Lung microvascular endothelial cell (primary cell): ENCODE data around the gene SEC14L6. TPM values are rescaled to one million over a fixed set of nuclear protein-coding genes. Genes with fewer than 3 reads are reported as not detected.
A peak's percentile ranks its signal among the peaks of the same experiment; 100 is the strongest.

ENCODE experiments used
- DNase-seq, 2 donors: peaks; one replicate each; pipeline versions ENCODE4 v3.0.0 to v3.0.0-alpha.2; 2010; ENCODE audit warnings: low read depth in 2 of 2
- total RNA-seq: library from RNA; depleted of rRNA; stranded (reverse); fragments of >200 nt; gene quantifications from 2 replicates; pipeline ENCODE4 v1.2.1, GENCODE V29; 2014

Gene SEC14L6
- total RNA-seq, 1 donor from 2014 or later = not detected

GRCh38 chr22:30497466-30498150, 48.9 kb downstream of the SEC14L6 start:
- no peak for DNase-seq

- no peak for DNase-seq
Observed at GRCh38 chr22:30495041-30495784, 51.3 kb downstream of the SEC14L6 start.

GRCh38 chr22:30492144-30492543, 54.4 kb downstream of the SEC14L6 start:
- DNase-seq = no peak

GRCh38 chr22:30491381-30491780, 55.2 kb downstream of the SEC14L6 start:
- no peak for DNase-seq

GRCh38 chr22:30490399-30490798, 56.1 kb downstream of the SEC14L6 start:
- DNase-seq = peak in 1 of 2 donors; percentile 8

- DNase-seq = no peak
Observed at GRCh38 chr22:30488121-30488520, 58.4 kb downstream of the SEC14L6 start.

GRCh38 chr22:30486661-30487115, 59.9 kb downstream of the SEC14L6 start:
- DNase-seq = no peak

- DNase-seq = no peak
Observed at GRCh38 chr22:30486118-30486517, 60.4 kb downstream of the SEC14L6 start.

- peak; percentile 53 to 59 for DNase-seq
Observed at GRCh38 chr22:30485362-30485988, 61.1 kb downstream of the SEC14L6 start.

GRCh38 chr22:30483169-30483568, 63.4 kb downstream of the SEC14L6 start:
- DNase-seq = peak; percentile 43 to 53

GRCh38 chr22:30481711-30482110, 64.8 kb downstream of the SEC14L6 start:
- peak; percentile 5 to 39 for DNase-seq

GRCh38 chr22:30479981-30480380, 66.6 kb downstream of the SEC14L6 start:
- no peak for DNase-seq

- no peak for DNase-seq
Observed at GRCh38 chr22:30474683-30475424, 71.7 kb downstream of the SEC14L6 start.

- DNase-seq = no peak
Observed at GRCh38 chr22:30474121-30474520, 72.4 kb downstream of the SEC14L6 start.

- DNase-seq = no peak
Observed at GRCh38 chr22:30472994-30473720, 73.4 kb downstream of the SEC14L6 start.

Other genes with a start within 250 kb of the SEC14L6 start
- 5.9 and 8.9 TPM in 2 replicates for gene TBC1D10A, start 219.8 kb downstream of the SEC14L6 start, total RNA-seq
- 14.6 and 15.5 TPM in 2 replicates for gene SF3A1, start 189.8 kb downstream of the SEC14L6 start, total RNA-seq
- gene CCDC157, start 189.7 kb downstream of the SEC14L6 start, total RNA-seq = 1.1 and 1.4 TPM in 2 replicates
- 12.0 and 23.8 TPM in 2 replicates for gene RNF215, start 159.3 kb downstream of the SEC14L6 start, total RNA-seq
- 7.8 and 8.1 TPM in 2 replicates for gene SEC14L2, start 149.7 kb downstream of the SEC14L6 start, total RNA-seq
- gene MTFP1, start 121.0 kb downstream of the SEC14L6 start, total RNA-seq = 17.7 and 24.0 TPM in 2 replicates
- not detected in 2 replicates for gene SEC14L3, start 74.7 kb downstream of the SEC14L6 start, total RNA-seq
- not detected in 2 replicates for gene SEC14L4, start 41.0 kb downstream of the SEC14L6 start, total RNA-seq
- gene GAL3ST1, start 27.9 kb upstream of the SEC14L6 start, total RNA-seq = under 0.01 TPM in 1 of 2 replicates, not detected in the other
- 56.2 and 61.1 TPM in 2 replicates for gene PES1, start 45.2 kb upstream of the SEC14L6 start, total RNA-seq
- gene TCN2, start 60.4 kb upstream of the SEC14L6 start, total RNA-seq = 9.5 and 29.9 TPM in 2 replicates
- 17.2 and 22.8 TPM in 2 replicates for gene SLC35E4, start 89.0 kb upstream of the SEC14L6 start, total RNA-seq
- gene DUSP18, start 121.1 kb upstream of the SEC14L6 start, total RNA-seq = 8.3 and 8.9 TPM in 2 replicates
- gene OSBP2, start 148.1 kb upstream of the SEC14L6 start, total RNA-seq = 10.5 and 15.9 TPM in 2 replicates